ENCODE measurements around the gene FBXO4. TPM values are rescaled to one million over a fixed set of nuclear protein-coding genes. Genes with fewer than 3 reads are reported as not detected.

Gene FBXO4
- polyA plus RNA-seq, 1 donor (not counting 4 experiments of a cell fraction or from before 2014, with no cell fraction given) = 5.6 TPM

DNA sequence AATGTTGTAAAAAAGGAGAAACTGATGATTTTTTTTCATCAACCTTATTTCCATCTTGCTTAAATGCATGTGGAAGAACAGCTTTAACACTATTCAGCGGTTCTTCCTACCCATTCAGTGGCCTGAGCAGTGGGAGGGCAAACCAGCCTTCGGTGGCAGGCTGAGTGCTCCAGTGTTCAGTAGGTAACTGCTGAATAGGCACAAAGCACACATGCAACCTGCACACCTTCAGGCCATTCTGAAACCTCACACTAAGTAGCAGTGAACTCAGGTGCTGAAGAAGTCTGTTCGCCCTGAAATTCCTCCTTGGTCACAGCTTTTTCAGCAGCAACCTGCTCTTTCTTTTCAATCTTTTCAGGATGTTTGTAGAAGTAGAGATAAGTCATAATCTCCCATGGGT is 26.1 kb downstream of the FBXO4 start:
- Histone ChIP-seq H4K20me1 (ENCODE audit: control insufficient read depth, extremely low read depth, insufficient read depth, low read length) (no peaks in the 10 kb centered on the region), H3K9me3 (ENCODE audit: control insufficient read depth, low read depth, low read length) (no peaks in the 10 kb centered on the region), H3K36me3 (ENCODE audit: control insufficient read depth in 2 of 2, extremely low read depth in 1 of 2, insufficient read depth in 2 of 2, low read length in 2 of 2) (no peaks in the 10 kb centered on the region), H2AFZ (ENCODE audit: control insufficient read depth, low read length) (no peak overlapping the region), H3K4me1 (ENCODE audit: control insufficient read depth, extremely low read depth, insufficient read depth, low read length) (no peaks in the 10 kb centered on the region), H3K27ac (ENCODE audit: control insufficient read depth, insufficient read depth, low read length) (no peak overlapping the region), H3K4me2 (ENCODE audit: control insufficient read depth, extremely low read depth, insufficient read depth, low read depth, low read length) (no peak overlapping the region), H3K79me2 (ENCODE audit: control insufficient read depth, insufficient read depth, low read length) (no peaks in the 10 kb centered on the region), H3K27me3 (ENCODE audit: control insufficient read depth, extremely low read depth, insufficient read depth, low read length) (no peaks in the 10 kb centered on the region), H3K9me1 (ENCODE audit: control insufficient read depth, extremely low read depth, insufficient read depth, low read length) (no peaks in the 10 kb centered on the region), H3K9ac (ENCODE audit: control insufficient read depth, extremely low read depth, insufficient read depth, low read length) (no peak overlapping the region), H3K4me3 (ENCODE audit: control insufficient read depth in 2 of 3, extremely low read depth in 1 of 3, insufficient read depth in 2 of 3, low read depth in 1 of 3, low read length in 3 of 3) (no peak overlapping the region)
- DNase-seq (ENCODE audit: low read depth, low spot score) (no peak), FAIRE-seq (no peak)
- TF ChIP-seq EZH2 (IDR thresholded peaks at IDR 0.05; ENCODE audit: low read length) (no peak), CTCF (optimal IDR thresholded peaks at IDR 0.05 in 1 of 3, IDR thresholded peaks at IDR 0.05 in 1 of 3, conservative IDR thresholded peaks at IDR 0.05 in 1 of 3; ENCODE audit: extremely low read depth in 1 of 3, insufficient read depth in 2 of 3, low read length in 3 of 3) (no peak)
- dilution Hi-C loops (cut with MboI; ENCODE audit: extremely low pct_ligation_motif_present, low sequenced_read_pairs) = no loop called here

GRCh38 chr5:41954286-41954685 is 29.2 kb downstream of the FBXO4 start:
- H3K4me1 ChIP-seq (ENCODE audit: control insufficient read depth, extremely low read depth, insufficient read depth, low read length) = no peaks in the 10 kb centered on the region
- H3K9me3 ChIP-seq (ENCODE audit: control insufficient read depth, low read depth, low read length) = no peaks in the 10 kb centered on the region
- no peak for FAIRE-seq
- H3K9ac ChIP-seq (ENCODE audit: control insufficient read depth, extremely low read depth, insufficient read depth, low read length) = no peak overlapping the region
- no peak overlapping the region for H3K4me2 ChIP-seq (ENCODE audit: control insufficient read depth, extremely low read depth, insufficient read depth, low read depth, low read length)
- H3K36me3 ChIP-seq (ENCODE audit: control insufficient read depth in 2 of 2, extremely low read depth in 1 of 2, insufficient read depth in 2 of 2, low read length in 2 of 2) = no peaks in the 10 kb centered on the region
- no peaks in the 10 kb centered on the region for H3K27me3 ChIP-seq (ENCODE audit: control insufficient read depth, extremely low read depth, insufficient read depth, low read length)
- dilution Hi-C loops (cut with MboI; ENCODE audit: extremely low pct_ligation_motif_present, low sequenced_read_pairs) = no loop called here
- no peak overlapping the region for H3K4me3 ChIP-seq (ENCODE audit: control insufficient read depth in 2 of 3, extremely low read depth in 1 of 3, insufficient read depth in 2 of 3, low read depth in 1 of 3, low read length in 3 of 3)
- no peak overlapping the region for H3K27ac ChIP-seq (ENCODE audit: control insufficient read depth, insufficient read depth, low read length)
- H3K79me2 ChIP-seq (ENCODE audit: control insufficient read depth, insufficient read depth, low read length) = no peaks in the 10 kb centered on the region
- TF ChIP-seq CTCF (optimal IDR thresholded peaks at IDR 0.05 in 1 of 3, IDR thresholded peaks at IDR 0.05 in 1 of 3, conservative IDR thresholded peaks at IDR 0.05 in 1 of 3; ENCODE audit: extremely low read depth in 1 of 3, insufficient read depth in 2 of 3, low read length in 3 of 3) (no peak), EZH2 (IDR thresholded peaks at IDR 0.05; ENCODE audit: low read length) (no peak)
- H3K9me1 ChIP-seq (ENCODE audit: control insufficient read depth, extremely low read depth, insufficient read depth, low read length) = no peaks in the 10 kb centered on the region
- H2AFZ ChIP-seq (ENCODE audit: control insufficient read depth, low read length) = no peak overlapping the region
- no peak for DNase-seq (ENCODE audit: low read depth, low spot score)
- H4K20me1 ChIP-seq (ENCODE audit: control insufficient read depth, extremely low read depth, insufficient read depth, low read length) = no peaks in the 10 kb centered on the region
